22Rv1 (cell line): ENCODE measurements around the gene SRXN1.

ENCODE experiments used
- ZFX ChIP-seq: fragments of 450-650 bp; IDR thresholded peaks from 2 replicates; pipeline ENCODE4 v1.6.1; 2017; ENCODE audit warnings: antibody characterized with exemption, borderline replicate concordance
- TF ChIP-seq, protein P1 (sequence below): fragments of 450-650 bp; IDR thresholded peaks from 2 replicates; pipeline ENCODE4 v1.5.1; 2017; ENCODE audit warnings: mild to moderate bottlenecking

- TF ChIP-seq, protein P1, sequence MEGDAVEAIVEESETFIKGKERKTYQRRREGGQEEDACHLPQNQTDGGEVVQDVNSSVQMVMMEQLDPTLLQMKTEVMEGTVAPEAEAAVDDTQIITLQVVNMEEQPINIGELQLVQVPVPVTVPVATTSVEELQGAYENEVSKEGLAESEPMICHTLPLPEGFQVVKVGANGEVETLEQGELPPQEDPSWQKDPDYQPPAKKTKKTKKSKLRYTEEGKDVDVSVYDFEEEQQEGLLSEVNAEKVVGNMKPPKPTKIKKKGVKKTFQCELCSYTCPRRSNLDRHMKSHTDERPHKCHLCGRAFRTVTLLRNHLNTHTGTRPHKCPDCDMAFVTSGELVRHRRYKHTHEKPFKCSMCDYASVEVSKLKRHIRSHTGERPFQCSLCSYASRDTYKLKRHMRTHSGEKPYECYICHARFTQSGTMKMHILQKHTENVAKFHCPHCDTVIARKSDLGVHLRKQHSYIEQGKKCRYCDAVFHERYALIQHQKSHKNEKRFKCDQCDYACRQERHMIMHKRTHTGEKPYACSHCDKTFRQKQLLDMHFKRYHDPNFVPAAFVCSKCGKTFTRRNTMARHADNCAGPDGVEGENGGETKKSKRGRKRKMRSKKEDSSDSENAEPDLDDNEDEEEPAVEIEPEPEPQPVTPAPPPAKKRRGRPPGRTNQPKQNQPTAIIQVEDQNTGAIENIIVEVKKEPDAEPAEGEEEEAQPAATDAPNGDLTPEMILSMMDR: no peak
- no peak for TF ChIP-seq ZFX
These were observed 34.6 kb upstream of the SRXN1 start for GRCh38 chr20:687468-688203.
